GM21526 (cell line): ENCODE results near the gene FBXO33.

Experiments
- ATAC-seq: cut with Tn5 transposase; IDR thresholded peaks from one replicate; pipeline ENCODE4 v1.9.1; 2021; ENCODE audit warnings: moderate library complexity; ENCODE audit not compliant: unreplicated experiment, low FRiP score

The FBXO33 gene

DNA sequence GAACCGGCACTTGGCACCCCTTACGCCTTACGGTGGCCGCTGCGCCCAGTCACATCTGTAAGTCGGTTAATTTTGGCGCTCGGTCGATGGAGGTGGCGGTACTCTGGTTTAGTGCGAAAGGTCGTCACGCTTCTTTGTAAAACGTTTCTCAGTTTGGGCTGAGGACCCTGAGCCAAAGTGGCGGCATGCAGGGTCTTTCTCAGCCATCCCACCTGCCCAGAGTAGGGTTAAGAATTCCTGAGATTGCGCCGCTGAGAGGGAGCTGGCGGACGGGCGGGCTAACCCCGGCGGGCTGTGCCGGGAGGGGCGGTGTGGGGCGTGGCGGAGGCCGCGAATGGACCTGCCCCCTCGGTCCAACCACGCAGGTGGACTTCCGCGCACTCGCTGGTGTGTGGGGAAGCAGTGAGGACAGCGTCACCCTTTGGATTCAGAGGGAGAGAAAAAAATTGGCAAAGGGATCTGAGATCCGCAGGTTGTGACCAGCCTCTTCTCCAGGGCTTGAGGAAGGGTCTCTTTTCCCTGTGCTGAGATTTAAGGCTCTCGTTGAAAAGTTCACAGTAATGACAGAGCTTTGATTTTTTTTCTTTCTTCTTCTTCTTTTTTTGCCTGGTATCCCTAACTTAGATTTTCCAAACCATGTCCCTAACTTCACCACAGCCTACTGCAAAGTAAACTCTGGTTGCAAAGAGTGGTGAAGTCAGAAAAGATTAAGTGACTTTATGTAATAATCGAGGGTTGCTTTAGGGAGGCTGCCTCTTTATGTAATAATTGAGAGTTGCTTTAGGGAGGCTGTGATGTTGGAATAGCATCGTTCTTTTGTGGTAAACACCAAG lies 602 bp upstream of the FBXO33 start:
- ATAC-seq = peak; percentile 61

DNA sequence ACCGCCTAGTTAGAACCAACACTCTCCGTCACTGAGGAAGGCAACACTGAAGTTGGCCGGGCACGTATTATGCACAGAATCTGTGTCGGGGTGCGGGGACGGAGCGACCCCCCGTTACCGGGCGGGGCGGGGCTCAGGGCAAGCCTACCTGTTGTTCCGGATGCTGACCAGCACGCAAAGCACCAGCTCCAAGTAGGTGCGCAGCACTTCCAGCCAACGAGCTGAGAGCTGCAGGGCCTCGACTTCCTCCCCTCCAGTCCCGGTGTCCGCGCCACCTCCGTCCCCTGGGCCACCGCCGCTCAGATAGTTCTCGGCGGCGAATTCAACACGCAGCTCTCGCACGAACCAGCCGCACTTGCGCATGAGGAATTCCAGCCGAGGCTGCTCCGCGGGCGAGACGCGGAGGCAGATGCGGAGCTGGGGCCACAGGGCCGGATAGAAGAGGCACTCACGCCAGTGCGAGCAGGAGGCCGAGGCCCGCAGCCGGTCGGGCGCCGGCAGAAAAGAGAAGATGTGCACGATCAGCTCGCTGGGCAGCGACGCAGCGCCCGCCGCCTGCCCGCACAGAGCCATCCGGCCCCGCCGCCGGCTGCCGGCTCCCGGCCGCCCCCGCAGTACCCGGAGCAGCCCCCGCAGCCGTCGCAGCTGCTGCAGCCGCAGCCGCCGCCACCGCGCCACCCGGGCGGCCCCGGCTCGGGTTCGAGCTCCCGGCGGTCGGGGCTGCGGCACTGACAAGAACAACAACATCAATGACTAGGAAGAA lies 636 bp downstream of the FBXO33 start:
- peak; percentile 20 for ATAC-seq

- ATAC-seq = peak; percentile 0
Measured at GRCh38 chr14:39430762-39431415, 1.3 kb downstream of the FBXO33 start.

GRCh38 chr14:39428118-39428517 lies 4.1 kb downstream of the FBXO33 start:
- ATAC-seq = no peak

GRCh38 chr14:39426605-39427004 lies 5.6 kb downstream of the FBXO33 start:
- ATAC-seq = no peak

DNA sequence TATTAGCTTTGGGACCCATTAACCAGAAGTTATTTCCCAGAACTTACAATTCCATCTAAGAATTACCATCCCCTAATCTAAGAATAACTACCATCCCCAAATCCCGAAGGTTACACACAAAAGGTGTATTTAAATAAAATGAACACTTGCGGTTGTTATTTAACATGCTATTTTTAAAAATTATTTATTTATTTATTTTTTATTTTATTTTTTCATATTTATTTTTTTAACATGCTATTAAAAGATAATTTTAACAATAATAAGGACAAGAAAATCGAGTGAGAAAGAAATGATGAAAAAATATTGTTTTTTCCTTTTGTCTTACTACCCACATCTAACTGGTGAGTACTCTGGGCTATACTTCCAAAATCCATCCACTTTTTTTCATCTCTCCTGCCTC lies 6.3 kb downstream of the FBXO33 start:
- no peak for ATAC-seq

- no peak for ATAC-seq
Measured at GRCh38 chr14:39423793-39424192, 8.4 kb downstream of the FBXO33 start.

DNA sequence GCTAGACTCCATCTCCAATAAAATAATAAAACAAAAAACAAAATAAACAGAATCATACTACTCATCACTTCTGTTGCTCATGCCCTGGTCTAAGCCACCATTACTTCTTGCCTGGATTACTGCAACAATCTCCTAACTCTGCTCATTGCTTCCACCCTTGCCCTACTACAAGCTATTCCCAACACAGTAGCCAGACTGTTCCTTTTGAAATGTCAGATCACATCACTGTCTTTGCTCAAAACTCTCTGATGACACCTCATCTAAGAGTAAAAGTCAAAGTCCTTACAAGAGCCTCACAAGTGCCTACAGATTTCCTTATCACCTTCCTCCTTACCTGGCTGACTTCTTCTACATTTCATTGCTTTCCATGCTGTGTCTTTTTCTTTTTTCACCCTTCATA lies 10.0 kb downstream of the FBXO33 start:
- ATAC-seq = no peak

DNA sequence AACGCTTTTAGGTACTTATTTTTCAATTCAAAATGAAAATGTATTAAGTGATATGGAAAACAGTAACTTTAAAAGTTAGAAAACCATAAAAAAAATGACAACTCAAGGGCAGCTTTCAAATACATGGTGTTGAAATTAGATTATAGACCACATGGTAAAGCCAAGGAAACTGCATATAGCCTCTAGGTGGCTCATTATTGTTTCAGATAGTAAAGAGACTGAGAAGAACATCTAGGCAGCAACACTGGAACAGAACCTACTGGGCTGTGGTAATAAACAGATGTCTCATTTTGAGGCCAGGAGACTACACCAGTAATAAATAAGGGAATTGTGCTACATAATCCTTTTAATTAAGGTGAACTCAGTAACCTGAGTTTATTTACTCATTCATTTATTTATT lies 13.0 kb downstream of the FBXO33 start:
- no peak for ATAC-seq

GRCh38 chr14:39417014-39417413 lies 15.2 kb downstream of the FBXO33 start:
- ATAC-seq = no peak

DNA sequence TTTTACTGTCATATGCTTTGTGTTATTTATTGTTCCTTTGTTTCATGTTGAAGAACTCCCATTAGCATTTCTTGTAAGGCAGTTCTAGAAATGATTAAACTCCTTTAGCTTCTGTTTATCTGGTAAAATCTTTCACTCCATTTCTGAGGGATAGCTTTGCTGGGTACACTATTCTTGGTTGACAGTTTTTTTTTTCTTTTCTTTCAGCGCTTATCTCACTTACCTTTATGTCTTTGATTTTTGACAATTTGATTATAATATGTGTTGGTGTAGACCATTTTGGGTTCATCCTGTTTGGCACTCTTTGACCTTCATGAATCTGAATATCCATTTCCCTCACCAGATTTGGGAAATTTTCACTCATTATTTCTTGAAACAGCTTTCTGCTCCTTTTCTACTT lies 16.2 kb downstream of the FBXO33 start:
- no peak for ATAC-seq

DNA sequence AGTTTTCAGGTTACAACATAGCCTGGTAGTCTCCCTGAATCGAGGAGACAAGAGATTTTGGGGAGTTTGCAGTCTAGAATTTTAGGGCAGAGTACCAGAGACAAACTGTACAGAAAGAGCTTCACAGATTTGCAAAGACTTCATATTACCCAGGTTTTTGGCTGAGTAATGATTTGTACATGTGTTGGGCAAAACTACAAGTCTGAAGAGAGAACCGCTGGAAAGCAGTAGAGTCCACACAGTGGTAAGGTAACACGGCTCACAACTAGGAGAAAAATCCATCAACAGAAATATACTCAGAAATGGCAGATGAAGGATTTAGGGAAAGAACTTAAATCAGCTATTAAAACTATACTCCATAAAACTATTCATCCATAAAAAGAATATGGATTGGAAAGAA lies 25.7 kb downstream of the FBXO33 start:
- ATAC-seq = no peak

DNA sequence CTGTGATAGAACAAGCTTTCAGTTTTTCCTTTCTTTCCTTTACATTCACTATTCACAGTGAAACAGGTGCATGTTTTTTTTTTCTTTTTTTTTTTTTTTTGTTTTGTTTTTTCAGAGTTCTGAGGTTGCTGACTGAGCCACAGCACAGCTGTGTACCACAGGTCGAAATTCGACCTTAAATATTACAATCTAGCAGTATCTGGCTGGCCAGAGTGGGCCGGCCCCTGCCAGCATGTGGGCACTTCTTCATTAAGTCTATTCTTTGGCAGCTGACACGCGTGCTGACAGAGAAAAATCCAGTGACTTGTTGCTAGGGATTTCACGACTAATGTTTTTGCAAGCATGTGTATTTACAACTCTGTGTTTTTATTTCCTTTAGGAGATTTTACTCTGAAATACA lies 33.9 kb downstream of the FBXO33 start:
- ATAC-seq = no peak

DNA sequence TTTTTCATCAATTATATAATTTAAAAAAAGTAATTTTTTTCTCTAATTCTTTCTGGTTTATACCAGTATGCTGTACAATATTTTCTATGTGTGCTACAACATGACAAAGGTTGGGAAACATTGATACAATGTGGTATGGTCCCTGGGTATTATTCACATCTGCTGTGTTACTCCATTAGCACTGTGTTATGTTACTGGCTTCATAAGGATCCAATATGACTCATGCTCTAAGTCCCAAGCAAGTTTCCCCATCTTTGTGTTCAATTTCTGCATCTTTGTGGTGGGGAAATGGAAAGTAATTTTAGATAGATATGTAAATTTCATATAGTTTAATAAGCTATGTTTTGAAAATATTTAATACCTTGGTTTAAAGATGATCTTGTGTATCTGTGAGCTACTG lies 35.8 kb downstream of the FBXO33 start:
- no peak for ATAC-seq

DNA sequence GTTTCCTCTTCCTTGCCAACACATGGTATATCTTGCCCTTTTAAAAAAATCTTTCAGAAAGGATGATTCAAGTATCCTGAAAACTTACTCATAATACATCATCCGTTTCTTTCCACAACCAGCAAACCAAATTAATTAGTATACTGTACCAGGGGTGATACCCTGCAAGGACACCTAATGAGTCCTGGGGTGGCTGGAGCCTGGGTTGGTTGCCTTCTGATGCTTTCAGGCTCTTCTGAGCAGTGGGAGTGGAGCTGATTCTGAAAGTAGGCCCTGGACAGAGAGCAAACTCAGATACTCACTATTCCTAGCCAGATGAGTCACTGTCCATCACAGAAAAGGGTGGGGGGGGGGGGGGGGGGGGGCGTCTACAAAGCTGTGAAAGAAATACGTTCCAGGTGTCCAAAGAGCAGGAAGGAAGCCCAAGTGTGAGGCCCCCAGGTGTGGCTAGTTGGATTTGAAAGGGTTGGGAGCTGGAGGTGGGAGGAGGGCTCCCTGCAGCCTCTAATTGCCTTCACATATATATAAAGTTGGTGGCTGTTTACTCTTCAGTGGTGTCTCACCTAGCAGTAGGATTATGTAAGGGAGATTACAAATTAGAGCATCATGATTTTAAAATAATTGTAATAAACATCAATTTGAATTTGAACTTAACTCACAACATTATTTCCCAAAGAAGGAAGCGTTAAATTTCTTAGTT lies 36.5 kb downstream of the FBXO33 start:
- no peak for ATAC-seq

DNA sequence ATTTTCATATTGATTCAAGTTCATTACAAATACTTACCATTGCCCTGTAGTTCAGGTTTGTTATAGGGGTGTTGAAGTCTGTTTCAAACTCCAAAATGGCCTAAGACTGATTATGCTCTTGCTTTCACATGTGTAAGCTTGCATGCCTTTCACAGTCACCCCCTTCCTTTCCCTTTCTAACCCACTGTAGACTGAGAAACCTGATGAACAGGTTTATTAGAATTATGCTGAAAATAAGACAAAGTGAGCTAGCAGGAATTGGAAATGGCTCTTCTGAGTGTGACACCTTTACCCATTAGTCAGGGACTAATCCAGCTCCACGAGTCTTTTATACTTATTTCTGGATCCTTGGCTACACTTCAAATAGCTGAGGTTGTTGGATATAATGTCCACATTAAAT lies 38.9 kb downstream of the FBXO33 start:
- ATAC-seq = no peak

DNA sequence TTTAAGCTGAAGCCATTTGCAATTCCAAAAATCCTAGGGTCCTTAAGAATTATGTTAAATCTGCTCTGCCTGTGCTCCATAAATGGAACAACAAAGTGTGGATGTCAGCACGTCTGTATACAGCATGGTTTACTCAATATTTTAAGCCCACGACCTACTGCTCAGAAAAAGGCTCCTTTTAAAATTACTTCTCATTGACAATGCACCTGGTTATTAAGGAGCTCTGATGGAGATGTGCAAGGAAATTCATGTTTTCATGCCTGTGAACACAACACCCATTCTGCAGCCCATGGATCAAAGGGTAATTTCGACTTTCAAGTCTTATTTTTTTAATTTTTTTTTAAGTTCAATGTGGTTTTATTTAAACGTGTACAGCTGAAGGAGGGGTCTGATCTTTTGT lies 48.1 kb downstream of the FBXO33 start:
- ATAC-seq = no peak

GRCh38 chr14:39383741-39384140 lies 48.5 kb downstream of the FBXO33 start:
- ATAC-seq = no peak

DNA sequence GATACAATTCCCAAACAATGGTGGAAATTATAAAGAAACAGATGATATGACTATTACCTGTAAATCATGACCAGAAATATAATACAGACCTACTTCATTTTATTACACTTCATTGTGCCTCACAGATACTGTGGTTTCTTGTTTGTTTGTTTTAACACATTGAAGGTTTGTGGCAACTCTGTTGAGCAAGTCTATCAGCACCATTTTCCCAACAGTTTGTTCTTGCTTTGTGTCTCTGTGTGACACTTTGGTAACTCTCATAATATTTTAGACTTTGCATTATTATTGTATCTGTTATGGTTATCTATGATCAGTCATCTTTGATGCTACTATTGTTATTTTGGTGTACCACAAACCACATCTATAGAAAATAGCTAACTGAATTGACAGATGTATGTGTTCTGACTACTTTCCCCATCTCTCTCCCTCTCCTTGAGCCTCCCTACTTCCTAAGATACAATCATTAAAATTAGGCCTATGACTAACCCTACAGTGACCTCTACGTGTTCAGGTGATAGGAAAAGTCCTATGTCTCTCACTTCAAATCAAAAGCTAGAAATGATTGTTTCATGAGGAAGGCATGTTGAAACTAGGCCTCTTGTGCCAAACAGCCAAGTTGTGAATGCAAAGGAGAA lies 49.1 kb downstream of the FBXO33 start:
- ATAC-seq = no peak

- no peak for ATAC-seq
Measured at GRCh38 chr14:39382463-39382862, 49.8 kb downstream of the FBXO33 start.
